ENCODE data around the gene NPEPL1. TPM values are rescaled to one million over a fixed set of nuclear protein-coding genes. Genes with fewer than 3 reads are reported as not detected.

NPEPL1 gene
- total RNA-seq, 1 donor from 2014 or later = 33.6 TPM

DNA sequence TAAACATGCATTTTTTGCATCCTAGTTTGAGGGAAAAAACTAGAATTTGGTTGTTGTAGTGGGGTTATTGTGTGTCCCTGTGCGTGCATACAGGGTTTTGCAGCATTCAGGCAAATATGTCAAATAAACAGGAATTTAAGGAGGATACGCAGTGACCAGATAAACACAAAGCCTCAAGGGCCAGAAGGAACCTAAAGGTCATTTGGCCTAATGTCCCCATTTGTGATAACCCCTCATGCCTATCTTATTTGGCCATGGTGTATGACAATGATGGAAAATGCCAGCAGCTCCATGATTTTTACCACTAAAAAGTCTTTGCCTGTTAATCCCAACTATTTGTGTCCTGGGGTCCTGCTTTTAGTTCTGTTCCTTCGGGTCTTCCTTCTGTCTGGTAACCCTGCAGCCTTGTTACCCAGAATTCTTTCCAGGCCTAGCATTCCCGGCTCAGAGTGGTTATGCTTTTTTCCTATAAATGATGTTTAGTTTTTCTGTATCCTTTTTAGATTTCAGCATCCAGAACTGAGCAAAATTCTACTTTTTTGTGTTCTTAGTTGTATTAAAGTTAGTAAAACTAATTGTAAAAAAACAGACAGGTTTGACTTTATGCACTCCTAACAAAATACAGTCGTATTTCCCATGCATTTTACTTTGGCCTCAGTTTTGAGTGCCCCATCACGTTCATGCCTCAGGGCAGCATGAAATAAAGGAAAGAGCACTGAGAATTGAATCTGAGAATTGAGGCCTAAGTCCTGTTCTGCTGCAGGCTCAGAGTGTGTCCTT lies 37.1 kb upstream of the NPEPL1 start:
- no peak for DNase-seq
- Histone ChIP-seq H3K27ac (replicated peaks) (no peak overlapping the region), H3K9me3 (replicated peaks) (no peaks in the 10 kb centered on the region), H3K27me3 (ENCODE audit: low read depth) (no peaks in the 10 kb centered on the region), H3K4me1 (peaks cover 87% of the 10 kb centered on the region), H3K4me3 (no peak overlapping the region), H3K36me3 (no peaks in the 10 kb centered on the region)
- intact Hi-C loops (cut with micrococcal nuclease) = no loop called here
- TF ChIP-seq, protein P1, sequence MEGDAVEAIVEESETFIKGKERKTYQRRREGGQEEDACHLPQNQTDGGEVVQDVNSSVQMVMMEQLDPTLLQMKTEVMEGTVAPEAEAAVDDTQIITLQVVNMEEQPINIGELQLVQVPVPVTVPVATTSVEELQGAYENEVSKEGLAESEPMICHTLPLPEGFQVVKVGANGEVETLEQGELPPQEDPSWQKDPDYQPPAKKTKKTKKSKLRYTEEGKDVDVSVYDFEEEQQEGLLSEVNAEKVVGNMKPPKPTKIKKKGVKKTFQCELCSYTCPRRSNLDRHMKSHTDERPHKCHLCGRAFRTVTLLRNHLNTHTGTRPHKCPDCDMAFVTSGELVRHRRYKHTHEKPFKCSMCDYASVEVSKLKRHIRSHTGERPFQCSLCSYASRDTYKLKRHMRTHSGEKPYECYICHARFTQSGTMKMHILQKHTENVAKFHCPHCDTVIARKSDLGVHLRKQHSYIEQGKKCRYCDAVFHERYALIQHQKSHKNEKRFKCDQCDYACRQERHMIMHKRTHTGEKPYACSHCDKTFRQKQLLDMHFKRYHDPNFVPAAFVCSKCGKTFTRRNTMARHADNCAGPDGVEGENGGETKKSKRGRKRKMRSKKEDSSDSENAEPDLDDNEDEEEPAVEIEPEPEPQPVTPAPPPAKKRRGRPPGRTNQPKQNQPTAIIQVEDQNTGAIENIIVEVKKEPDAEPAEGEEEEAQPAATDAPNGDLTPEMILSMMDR (IDR thresholded peaks at IDR 0.05; ENCODE audit: borderline replicate concordance) = no peak

DNA sequence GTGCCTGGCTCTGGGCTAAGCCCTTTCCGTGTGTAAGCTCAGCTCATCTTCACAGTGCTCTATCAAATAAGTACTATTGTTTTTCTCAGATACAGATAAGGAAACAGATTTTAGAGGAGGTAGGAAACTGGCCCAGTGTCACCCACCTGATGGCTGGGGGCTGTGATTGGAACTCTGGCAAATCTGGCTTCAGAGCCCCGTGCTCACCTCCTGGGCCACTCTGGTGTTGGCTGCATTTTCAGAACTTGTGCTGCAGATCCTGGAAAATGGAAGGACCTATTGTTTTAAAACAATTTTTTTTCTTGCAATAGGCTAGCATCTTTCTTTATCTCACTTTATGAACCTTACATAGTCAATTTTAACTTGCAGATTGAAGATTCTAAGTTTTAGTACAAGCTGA lies 35.8 kb upstream of the NPEPL1 start:
- intact Hi-C loops (cut with micrococcal nuclease) = no loop called here
- Histone ChIP-seq H3K4me3 (no peak overlapping the region), H3K27me3 (ENCODE audit: low read depth) (no peaks in the 10 kb centered on the region), H3K36me3 (peaks cover 6% of the 10 kb centered on the region), H3K27ac (replicated peaks) (peak overlapping the region; percentile 3), H3K4me1 (peaks cover 92% of the 10 kb centered on the region), H3K9me3 (replicated peaks) (no peaks in the 10 kb centered on the region)
- TF ChIP-seq, protein P1 (IDR thresholded peaks at IDR 0.05; ENCODE audit: borderline replicate concordance) = no peak
- no peak for DNase-seq

DNA sequence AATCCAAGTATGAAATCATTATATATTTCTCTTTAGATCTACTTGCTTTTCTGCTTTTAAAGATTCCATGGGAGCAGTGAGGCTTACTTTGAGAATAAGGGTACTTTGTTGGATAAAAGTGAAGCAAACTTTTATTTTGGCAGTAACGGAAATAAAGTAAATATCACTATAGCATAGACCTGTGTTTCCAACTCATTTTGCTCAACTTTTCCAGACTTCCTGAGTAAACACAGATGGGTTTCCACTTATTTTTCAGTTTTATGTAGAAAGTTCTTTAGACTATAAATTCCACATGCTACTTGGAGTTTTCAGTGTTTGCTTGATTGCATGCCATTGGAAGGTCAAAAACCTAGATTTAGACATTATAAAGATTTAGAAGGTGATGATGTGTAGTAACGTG lies 35.3 kb upstream of the NPEPL1 start:
- Histone ChIP-seq H3K4me3 (no peak overlapping the region), H3K27ac (replicated peaks) (peak overlapping the region; percentile 3), H3K27me3 (ENCODE audit: low read depth) (no peaks in the 10 kb centered on the region), H3K9me3 (replicated peaks) (no peaks in the 10 kb centered on the region), H3K36me3 (peaks cover 10% of the 10 kb centered on the region), H3K4me1 (peaks cover 93% of the 10 kb centered on the region)
- intact Hi-C loops (cut with micrococcal nuclease) = no loop called here
- no peak for DNase-seq
- TF ChIP-seq, protein P1 (IDR thresholded peaks at IDR 0.05; ENCODE audit: borderline replicate concordance) = no peak

DNA sequence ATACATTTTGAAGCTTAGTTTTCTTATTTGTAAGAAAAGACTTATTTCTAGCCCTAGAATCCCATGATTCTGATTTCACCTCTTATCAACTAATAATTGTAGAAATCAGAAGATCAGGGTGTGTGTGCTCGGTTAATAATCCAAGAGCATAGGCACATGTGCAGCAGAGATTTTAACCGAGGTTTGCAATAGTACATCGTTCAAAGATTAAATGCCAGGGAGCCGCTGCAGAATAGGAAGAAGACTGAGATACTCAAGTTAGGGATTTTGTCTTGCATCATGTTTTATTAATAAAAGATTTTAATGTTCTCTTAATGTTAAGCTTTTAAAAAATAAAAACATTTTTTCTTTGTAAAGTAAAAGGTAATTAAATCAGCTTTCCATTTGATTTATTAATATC lies 34.6 kb upstream of the NPEPL1 start:
- Histone ChIP-seq H3K9me3 (replicated peaks) (no peaks in the 10 kb centered on the region), H3K27me3 (ENCODE audit: low read depth) (no peaks in the 10 kb centered on the region), H3K4me1 (peaks cover 89% of the 10 kb centered on the region), H3K36me3 (peaks cover 12% of the 10 kb centered on the region), H3K4me3 (no peak overlapping the region), H3K27ac (replicated peaks) (no peak overlapping the region)
- TF ChIP-seq, protein P1 (IDR thresholded peaks at IDR 0.05; ENCODE audit: borderline replicate concordance) = no peak
- no peak for DNase-seq
- intact Hi-C loops (cut with micrococcal nuclease) = no loop called here

DNA sequence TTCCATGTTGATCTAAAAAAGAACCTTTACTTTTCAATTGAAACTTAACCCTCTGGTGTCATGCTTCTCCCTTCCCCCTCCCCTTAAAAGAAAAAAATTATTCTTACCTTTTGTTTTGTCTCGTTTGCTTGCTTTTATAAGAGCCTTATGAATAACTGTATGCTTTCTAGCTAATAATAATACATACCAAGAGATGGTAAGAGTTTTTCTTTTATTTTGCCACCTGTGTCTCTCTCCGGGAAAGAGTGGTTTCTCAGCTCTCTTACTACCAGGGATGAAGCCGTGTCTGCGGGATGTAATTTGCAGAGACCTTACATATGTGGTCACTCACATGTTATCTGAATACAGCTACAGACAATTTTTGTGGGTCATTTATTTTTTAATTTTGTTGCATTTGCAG lies 33.8 kb upstream of the NPEPL1 start:
- intact Hi-C loops (cut with micrococcal nuclease) = no loop called here
- no peak overlapping the region for H3K4me3 ChIP-seq
- H3K36me3 ChIP-seq = peaks cover 12% of the 10 kb centered on the region
- H3K4me1 ChIP-seq = peaks cover 81% of the 10 kb centered on the region
- H3K27me3 ChIP-seq (ENCODE audit: low read depth) = no peaks in the 10 kb centered on the region
- H3K27ac ChIP-seq (replicated peaks) = no peak overlapping the region
- TF ChIP-seq, protein P1 (IDR thresholded peaks at IDR 0.05; ENCODE audit: borderline replicate concordance) = no peak
- no peak for DNase-seq
- no peaks in the 10 kb centered on the region for H3K9me3 ChIP-seq (replicated peaks)
